ENCODE measurements around the gene RWDD4.
"Not testable (repeated sequence)": the region's sequence is repeated elsewhere in the genome, so short reads cannot be mapped to it uniquely, and the experiment has no call there.

The RWDD4 gene

DNA sequence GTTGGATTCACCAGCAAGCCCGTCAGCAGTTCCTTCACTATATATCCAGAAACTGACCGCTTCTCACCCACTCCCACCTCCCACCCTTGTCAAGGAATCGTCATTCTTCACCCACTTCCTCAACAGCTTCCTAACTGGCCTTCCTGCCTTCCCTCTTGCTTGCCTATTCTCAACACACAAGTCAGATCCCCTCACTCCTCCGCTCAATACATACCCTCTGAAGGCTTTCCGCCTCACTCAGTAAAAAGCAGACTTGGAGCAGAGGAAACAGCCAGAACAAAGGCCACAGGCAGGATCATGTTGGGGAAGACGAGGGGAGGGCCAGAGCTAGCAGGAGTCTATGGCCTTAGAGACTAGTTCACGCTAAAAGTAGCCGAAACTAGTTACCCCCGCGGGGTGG, 23.7 kb downstream of the RWDD4 start:
- no peak for DNase-seq

DNA sequence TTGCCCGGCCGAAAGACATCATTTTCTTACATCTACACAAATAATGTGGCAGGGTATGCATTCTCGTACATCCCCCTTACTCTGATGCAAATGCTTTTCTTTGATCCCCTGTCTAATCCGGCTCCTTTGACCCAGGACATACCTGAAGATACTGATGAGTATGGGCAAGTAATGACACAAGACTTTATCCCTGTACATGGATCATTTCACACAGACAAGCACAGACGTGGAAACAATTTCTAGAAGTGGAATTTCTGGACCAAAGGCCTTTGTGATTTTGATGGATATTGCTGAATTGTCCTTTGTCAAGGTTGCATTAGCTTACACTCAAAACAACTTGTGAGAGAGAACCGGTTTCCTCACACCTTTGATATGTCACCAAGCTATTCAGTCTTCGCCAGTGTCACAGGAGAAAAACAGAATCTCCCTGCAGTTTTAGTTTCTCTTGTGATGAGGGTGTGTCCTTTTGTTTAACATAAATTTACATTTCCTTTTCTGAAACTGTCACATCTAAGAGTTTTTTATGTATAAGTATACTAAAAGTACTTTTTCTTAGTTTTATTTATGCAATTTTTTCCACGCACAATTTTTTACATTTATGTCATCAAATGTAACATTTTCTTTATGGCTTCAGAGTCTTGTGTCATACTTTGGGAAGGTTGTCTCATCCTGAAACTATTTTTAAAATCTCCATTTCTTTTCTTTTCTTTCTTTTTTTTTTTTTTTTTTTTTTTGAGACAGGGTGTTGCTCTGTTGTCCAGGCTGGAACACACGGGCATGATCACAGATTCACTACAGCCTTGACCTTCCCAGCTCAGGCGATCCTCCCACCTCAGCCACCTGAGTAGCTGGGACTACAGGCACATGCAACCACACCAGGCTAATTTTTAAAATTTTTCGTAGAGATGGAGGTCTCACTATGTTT, 25.2 kb downstream of the RWDD4 start:
- DNase-seq = no peak

DNA sequence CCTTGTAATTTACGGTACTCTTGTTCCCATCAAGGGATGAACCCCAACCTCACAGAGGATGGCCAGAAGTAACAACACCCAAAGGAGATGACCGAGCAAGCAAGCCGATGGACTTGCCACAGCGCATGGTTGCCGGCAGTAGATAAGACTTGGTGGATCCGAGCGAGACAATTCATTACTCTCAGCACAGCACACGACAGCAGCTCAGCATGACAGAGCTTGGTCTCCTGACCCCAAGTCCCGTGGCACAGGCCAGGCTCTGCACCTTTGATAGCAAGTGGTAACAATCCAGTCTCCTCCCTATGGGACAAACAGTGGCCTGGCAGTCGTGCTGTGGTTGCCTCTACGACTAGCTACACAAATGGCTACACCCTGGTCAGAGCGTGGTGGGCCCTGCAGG, 26.3 kb downstream of the RWDD4 start:
- no peak for DNase-seq

DNA sequence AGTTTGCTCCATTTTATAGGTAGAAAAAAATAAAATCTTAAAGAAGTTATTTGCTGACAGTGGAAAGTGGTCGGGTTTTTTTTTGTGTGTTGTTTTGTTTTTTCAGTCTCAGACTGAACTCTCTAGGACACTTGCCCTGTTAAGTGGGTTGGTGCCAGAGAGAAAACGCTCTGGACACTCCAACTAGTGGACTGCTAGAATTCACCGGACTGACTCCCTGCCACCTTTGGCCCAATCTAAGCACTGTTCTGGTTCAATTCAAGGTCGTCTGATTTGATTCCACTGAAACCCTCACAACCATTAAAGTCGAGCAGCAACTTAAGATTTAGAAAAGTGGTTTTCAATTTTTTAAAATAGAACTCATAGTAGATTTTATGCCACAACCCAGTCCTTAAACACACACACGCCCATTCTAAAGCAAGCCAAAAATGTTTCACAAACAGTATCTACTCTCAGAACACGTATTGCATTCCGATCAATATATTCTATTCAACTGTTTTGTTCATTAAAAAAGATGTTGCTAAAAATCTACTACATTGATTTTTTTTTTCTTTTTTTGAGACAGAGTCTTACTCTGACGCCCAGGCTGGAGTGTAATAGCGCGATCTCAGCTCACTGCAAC, 27.3 kb downstream of the RWDD4 start:
- DNase-seq = no peak

GRCh38 chr4:183627979-183628588, 30.9 kb downstream of the RWDD4 start:
- DNase-seq = no peak

GRCh38 chr4:183627286-183627685, 31.7 kb downstream of the RWDD4 start:
- DNase-seq = not testable (repeated sequence)

GRCh38 chr4:183626168-183626567, 32.8 kb downstream of the RWDD4 start:
- DNase-seq = no peak

- DNase-seq = no peak
Measured at GRCh38 chr4:183624548-183624947, 34.4 kb downstream of the RWDD4 start.

DNA sequence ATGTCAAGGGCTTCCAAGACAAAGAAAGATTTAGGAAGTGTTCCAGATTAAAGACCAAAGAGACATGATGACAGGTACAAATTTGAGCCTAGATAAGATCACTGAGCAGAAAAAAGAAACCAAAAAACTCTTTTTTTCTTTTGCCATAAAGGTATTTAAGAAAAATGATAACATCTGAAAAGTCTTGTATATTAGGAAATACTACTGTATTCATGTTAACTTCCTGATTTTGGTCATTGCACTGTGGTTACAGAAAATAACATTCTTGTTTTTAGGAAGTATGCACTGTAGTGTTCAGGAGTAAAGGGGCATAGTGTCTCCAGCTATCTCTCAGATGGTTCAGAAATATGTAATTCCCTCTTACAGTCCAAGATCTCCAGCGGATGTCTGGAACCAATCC, 37.1 kb downstream of the RWDD4 start:
- DNase-seq = no peak

DNA sequence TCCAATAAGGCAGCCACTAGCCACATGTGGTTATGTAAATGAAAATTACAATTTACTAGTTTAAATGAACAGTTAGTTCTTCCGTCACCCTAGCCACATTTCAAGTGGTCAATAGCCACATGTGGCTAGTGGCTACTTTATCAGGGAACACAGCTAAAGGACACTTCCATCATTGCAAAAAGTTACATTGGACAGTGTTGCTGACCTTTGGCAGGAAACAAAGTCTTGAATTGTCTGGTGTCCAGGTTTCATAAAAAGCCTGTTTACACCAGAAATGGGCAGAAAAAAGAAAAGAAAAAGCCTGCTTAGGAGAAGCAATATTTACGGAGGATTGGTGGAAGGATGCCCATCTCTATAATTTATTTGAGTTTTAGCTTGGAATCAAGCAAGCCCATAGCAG, 38.6 kb downstream of the RWDD4 start:
- DNase-seq = no peak

- no peak for DNase-seq
Measured at GRCh38 chr4:183618681-183619080, 40.3 kb downstream of the RWDD4 start.

GRCh38 chr4:183617075-183617474, 41.9 kb downstream of the RWDD4 start:
- DNase-seq = no peak

- no peak for DNase-seq
Measured at GRCh38 chr4:183612329-183613250, 46.4 kb downstream of the RWDD4 start.

DNA sequence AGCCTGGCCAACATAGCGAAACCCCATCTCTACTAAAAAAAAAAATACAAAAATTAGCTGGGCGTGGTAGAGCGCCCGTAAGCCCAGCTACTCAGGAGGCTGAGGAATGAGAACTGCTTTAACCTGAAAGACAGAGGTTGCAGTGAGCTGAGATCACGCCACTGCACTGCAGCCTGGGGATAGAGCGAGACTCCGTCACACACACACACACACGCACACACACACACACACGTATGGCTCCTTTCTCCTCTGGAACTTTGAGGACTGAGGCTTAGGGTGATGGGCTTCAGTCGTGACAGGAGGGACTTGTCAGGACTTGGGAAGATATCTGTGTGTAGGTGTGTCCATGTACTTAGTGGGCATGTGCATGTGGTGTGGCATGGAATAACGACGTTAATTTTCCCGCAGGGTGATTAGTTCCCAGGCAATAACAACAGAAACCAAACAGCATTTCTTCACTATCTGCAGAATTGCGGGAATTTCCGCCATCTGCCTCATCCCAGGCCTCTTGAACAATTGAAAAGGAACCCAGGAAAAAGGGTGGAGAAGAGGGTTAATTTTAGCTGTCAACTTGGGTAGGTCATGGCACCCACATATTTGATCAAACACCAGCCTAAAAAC, 47.7 kb downstream of the RWDD4 start:
- DNase-seq = no peak

GRCh38 chr4:183610613-183611012, 48.4 kb downstream of the RWDD4 start:
- DNase-seq = no peak

- peak; percentile 81 for DNase-seq
Measured at GRCh38 chr4:183610033-183610432, 49.0 kb downstream of the RWDD4 start.

- no peak for DNase-seq
Measured at GRCh38 chr4:183609151-183609550, 49.8 kb downstream of the RWDD4 start.

GRCh38 chr4:183607894-183608293, 51.1 kb downstream of the RWDD4 start:
- no peak for DNase-seq

DNA sequence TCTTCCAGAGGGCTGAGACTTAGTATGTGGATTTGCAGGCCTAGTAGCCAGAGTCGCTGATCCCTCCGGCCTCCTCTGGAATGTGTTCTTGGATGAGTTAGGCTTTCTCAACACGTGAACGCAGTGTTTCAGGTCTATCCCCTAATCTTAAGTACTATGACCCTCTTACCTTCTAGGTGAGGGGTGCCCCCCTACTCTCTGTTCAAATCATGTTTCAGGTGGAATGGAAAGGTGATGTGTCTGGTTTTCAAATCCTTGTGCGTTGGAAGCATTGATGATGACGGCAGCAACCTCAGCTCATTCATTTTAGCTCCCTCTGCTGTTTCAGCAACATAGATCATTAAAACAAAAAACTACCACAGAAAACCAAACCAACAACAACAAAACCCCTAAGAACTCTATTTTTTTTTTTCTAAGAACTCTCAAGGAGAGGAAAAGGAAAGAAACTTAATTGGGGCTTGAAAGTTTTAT, 56.4 kb downstream of the RWDD4 start:
- no peak for DNase-seq

- no peak for DNase-seq
Measured at GRCh38 chr4:183601381-183601780, 57.6 kb downstream of the RWDD4 start.

DNA sequence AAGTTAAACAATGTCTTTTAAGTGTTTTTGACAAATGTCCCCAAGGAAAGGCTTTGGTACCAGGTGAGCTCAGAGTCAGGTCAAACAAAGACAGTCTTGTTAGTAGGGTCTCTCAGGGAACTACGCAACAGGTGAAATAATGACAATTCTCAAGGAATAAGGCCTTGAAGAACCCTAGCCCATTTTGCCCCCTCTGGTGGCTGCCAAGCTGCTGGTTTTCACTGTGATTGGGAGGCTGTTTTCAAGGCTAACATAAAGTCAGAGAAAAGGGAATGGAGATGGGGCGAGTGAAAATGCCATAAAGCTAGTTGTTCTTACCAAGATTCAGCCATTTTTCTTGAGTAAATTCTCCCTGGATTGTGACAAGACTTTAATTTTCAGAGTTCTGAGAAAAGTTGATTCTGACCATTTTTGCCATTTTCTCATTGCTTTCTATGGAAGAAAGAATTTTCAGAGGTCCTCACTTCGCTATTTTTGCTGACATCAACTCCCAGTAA, 58.7 kb downstream of the RWDD4 start:
- no peak for DNase-seq

DNA sequence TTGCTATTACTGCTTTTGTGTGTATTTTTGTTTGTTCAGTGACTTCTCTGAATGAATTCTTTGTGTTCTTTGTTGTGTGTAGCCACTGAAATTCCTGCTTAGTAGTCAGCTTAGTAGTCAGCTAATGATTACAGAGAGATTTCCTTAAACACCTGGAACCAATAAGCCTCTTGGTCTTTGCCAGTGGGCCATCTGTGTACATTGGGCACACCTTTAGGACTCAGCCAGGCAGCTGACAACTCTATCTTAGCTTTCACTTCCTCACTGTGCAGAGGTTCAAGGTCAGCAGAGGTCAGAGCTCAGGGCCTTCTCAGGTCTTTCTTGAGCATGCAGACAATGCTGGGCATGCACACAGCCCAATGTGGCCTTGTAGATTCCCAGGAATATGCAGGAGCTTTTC, 59.3 kb downstream of the RWDD4 start:
- DNase-seq = no peak
